ENCODE data around the gene HSCB. TPM values are rescaled to one million over a fixed set of nuclear protein-coding genes. Genes with fewer than 3 reads are reported as not detected.
"Not testable (repeated sequence)": the region's sequence is repeated elsewhere in the genome, so short reads cannot be mapped to it uniquely, and the experiment has no call there.

The HSCB gene
- total RNA-seq, 1 experiment from 2014 or later, result 33.7 TPM

DNA sequence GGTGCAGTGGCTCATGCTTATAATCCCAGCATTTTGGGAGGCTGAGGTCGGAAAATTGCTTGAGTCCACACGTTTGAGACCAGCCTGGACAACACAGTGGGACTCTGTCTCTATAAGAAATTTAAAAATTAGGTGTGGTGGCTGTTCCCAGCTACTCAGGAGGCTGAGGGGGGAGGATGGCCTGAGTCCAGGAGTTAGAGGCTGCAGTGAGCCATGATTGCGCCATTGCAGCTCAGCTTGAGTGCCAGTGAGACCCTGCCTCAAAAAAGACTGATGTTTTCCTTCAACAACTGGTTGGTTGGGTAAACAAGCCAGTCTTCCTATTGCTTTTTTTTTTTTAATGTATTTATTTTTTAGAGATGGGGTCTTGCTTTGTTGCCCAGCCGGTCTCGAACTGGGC, 49.3 kb downstream of the HSCB start:
- no peak for DNase-seq (ENCODE audit: low read depth)

DNA sequence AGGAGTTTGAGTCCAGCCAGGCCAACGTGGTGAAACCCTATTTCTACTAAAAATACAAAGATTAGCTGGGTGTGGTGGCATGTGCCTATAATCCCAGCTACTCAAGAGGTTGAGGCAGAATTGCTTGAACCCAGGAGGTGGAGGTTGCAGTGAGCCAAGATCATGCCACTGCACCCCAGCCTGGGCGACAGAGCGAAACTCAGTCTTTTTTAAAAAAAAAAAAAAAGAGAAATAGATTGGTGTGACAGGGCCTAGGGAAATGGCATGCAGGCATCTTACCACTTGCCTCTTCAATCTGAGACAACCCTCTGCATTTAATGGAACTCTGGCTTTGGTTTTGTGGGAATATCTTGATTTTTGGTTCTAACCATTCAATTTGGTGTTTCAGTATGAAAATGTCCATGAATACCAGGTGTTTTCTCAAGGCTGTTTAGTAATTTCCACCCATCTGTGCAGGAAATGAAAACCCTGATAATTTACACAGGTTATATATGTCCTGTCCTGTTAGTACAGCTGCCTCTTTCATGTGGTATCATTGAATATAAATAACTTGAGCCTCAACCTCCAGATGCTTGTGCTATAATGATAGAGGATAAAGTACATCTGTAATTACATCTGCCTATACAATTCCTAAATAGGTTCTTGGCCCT, 50.1 kb downstream of the HSCB start:
- DNase-seq (ENCODE audit: low read depth), result no peak

DNA sequence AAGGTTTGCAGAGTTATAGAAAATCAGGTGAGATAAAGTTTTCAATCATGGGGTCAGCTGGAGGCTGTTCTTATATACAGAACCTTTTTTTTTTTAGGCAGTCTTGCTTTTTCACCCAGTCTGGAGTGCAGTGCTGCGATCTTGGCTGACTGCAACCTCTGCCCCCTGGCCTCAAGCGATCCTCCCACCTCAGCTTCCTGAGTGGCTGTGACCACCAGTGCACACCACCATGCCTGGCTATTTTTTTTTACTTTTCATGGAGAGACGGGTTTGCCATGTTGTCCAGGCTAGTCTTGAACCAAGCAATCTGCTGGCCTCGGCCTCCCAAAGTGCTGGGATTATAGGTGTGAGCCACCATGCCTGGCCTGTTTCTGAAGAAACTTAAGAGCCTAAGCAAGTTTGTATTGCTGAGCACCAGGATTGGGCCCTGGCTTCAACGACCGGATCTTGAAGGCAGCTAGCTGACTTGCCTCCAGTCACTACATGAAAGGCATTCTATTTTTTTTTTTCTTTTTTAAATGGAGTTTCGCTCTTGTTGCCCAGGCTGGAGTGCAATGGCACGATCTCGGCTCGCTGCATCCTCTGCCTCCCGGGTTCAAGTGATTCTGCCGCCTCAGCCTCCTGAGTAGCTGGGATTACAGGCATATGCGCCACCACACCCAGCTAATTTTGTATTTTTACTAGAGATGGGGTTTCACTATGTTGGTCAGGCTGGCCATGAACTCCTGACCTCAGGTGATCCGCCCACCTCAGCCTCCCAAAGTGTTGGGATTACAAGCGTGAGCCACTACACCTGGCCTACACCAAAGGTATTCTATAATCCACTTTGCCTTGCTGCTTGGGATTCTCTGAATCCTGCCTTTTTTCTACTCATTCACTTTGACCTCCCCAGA, 50.9 kb downstream of the HSCB start:
- no peak for DNase-seq (ENCODE audit: low read depth)

DNA sequence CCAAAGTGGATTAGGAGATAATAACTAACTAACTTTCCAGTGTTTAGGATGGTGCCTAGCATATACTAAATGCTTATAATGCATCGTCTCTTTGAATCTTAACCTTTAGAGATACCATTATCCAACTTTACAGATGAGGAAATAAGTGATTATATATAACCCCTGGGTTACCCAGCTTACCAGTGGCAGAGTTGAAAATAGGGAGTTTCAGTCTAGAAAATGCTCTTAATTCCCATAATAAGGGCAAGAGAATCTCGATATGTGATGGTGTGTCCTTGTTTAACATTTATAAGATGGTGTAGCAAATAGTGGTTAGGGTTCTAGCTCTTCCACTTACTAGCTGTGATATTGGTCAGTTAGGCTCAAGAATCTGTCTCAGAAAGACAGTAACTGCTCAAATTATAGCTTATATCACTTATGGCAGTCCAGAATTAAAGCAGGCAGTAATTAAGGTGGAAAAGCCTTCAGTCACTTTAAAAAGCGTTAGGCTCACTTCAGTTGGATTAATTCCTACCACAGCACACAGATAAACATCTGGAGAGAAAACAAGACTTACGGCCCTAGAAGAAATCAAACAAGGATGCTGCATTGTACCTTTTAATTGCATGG, 52.2 kb downstream of the HSCB start:
- DNase-seq (ENCODE audit: low read depth), result no peak

DNA sequence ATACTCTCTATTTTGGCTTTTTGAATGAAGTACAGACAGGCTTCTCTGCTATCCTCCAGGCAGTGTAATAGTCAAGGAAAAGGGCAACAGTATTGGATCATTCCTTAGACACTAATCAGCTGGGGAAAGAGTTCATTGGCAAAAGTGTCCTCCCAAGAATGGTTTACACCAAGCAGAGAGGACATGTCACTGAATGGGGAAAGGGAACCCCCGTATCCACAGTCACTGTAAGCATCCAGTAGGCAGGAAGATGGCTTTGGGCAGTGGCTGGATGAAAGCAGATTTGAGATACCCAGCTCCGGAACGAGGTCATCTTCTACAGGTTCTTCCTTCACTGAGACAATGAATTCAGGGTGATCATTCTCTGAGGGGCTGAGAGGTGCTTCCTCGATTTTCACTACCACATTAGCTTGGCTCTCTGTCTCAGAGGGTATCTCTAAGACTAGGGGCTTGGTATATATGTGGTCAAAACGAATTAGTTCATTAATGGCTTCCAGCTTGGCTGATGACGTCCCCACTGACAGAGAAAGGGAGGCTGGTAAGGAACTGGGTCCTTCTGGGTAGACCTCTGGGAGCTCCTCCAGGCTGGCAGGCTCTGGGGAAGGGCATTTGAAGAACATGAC, 53.3 kb downstream of the HSCB start:
- no peak for DNase-seq (ENCODE audit: low read depth)

DNA sequence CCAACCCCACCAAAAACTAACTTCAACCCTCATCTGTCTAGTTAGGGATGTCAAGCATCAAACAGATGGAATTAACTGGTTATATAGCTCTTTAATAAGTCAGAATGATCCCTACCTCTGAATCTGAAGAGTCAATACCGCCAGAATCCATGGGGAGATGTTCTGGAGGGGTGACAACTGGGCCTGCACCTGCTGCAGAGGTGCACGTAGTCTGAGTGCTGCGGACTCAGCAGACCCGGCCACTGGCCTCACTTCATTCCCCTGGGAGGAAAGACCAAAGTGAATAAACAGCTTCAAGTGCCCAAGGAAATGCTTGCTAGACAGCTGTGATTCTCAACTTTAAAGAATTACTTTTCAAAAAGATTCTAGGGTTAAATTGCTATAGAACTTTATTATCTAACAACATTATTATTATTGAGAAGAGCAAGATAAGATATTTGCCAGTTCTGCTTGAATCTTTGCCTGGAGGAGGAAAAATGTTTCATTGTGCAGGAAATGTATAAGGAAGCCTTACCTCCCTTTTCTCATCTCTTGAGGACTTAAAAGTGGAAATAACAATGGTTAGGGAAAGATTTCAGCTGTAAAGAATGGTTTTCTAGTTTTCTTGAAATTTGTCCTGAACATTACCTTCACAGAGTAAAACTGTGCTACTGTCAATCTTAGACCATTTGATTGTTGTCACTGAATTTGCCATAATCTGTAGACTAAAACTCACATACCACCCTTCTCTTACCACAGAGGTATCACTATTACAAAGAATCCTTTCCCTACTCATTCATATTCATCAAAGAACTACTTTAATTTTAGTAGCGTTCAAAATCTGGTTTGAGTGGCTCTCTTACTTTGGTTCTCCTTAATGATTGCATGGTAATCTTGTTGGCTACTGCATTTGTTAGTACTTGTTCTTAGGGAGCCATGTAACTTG, 54.4 kb downstream of the HSCB start:
- DNase-seq (ENCODE audit: low read depth), result no peak

DNA sequence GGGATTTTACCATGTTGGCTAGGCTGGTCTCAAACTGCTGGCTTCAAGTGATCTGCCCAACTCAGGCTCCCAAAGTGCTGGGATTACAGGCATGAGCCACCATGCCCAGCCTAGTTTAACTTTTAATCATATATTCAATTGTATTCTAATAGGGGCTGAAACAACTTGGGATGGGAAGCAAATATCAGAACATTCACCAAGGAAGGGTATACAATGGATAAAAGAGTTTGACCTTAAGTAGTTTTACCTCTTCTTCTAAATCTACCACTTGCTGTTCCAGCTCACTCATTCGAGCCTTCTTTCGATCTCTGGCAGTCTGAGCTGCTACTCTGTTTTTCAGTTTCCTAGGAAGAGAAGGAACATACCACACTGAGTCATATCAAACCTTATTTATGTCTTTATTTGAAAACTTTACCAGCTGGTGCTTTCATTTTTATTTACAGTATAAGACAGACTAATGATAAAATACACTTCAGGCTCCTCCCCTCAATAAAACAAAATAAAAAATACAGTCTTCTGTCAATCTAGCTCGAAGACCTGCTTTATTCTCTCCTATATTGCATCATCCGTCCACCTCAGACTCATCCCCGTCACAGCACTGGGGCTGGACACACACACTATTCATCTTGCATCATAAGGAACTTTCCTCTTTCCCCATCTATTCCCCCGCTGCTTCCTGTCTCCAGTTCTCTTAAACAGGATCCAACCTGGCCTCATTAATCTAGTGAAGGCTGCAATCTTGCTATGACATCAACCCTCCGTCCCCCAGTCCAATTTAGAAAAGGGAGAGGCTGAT, 57.2 kb downstream of the HSCB start:
- DNase-seq (ENCODE audit: low read depth), result peak; percentile 78

DNA sequence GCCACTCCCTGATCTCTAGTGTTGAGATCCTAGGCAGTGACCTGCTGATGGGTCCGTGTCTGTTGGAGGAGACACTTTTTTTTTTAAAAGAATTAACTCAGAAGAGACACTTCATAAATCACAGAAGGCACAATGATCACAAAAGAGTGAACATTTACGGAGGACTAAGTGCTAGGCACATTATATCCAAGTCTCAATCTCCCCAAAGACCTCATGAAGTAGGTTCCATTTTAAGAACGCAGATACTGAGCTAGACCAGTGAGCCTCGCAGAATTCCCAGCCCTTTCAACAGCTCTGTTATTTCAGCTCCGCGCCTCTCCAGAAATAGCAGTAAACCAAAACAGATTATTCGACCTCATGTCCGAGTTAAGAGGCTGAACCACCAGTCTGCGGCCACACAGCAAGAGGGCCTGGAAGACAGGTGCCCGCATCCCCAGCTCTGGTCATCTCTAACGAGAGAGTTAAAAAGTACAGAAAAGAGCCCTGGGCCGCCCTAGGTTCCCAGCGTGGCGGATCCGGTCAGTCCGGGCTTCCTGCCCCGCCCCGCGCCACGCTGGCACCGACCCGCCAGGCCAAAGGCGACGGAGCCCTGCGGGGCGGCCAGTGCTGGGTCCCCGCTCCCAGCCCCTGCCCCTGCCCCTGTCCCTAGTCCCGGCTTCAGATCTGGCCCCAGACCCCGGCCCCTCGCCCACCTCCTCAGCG, 57.9 kb downstream of the HSCB start:
- DNase-seq (ENCODE audit: low read depth), result peak; percentile 30

DNA sequence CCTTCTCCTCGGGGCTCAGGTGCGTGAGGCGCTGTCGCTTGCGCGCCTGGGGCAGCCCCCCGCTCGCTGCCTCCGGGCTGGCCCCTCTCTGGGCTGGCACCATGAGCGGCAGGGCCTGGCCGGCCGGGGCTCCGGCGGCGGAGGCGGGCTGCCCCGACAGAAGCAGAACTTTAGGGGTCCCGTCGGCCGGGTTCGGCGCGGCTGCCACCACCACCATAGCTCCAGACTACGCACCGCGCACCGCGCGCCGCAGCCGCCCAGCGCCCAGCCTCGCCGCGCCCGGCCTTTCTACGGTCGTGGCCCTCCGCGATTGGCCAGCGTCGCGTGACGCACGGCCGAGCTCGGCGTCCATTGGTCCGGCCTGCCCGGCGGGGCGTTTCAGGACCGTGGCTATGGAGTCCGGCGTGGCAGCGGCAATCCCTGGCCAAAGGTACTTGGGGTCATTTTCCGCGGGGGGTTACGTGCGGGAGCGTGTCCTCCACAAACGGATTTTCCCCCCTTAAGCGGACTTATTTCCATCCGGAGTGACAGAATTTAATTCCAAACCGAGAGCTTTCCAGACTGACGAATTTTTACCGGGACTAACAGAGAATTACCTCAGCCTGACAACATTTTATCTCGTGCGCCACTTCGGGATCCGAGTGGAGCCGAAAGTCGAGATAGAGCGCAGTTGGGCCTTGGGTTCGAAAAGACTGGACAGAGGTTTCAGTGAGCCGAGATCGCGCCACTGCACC, 58.6 kb downstream of the HSCB start, which contains the start of gene XBP1:
Gene XBP1, minus strand, starts transcription at position 262 of the 734 bp plus-strand sequence.
- DNase-seq (ENCODE audit: low read depth), result peak; percentile 87

DNA sequence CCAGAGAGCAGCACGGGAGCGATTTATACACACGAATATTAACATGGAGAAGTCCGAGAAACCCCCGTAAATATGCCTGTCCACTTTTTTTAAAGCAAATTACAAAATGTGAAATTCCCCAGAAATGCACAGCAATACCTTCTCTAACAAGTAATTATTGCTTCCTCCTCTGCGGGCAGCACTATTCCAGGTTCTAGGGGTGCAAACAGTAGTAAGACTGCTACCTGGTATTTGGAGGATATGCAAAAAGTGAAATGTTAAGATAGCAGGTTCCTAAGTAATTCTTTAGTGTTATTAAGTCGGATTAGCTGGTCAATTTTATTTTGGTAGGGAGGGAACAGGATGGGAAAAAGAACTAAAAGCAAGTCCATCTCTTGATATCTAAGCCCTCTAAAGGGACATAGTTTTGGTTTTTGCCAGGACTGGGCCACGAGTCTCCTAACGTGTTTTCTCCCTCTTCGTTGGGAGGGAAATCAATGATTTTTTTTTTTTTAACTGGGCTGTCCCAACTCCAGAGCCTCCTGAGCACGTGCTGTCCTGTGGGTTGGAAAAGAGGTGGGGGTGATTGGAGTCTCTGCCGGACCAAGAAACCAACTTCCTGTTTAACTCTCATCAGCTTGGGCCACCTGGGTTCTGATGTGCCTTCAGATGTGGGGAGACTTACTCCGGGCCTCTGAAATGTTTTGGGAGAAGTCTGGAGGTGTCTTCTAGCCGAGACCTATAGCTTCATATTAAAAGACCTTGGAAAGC, 60.2 kb downstream of the HSCB start:
- no peak for DNase-seq (ENCODE audit: low read depth)

DNA sequence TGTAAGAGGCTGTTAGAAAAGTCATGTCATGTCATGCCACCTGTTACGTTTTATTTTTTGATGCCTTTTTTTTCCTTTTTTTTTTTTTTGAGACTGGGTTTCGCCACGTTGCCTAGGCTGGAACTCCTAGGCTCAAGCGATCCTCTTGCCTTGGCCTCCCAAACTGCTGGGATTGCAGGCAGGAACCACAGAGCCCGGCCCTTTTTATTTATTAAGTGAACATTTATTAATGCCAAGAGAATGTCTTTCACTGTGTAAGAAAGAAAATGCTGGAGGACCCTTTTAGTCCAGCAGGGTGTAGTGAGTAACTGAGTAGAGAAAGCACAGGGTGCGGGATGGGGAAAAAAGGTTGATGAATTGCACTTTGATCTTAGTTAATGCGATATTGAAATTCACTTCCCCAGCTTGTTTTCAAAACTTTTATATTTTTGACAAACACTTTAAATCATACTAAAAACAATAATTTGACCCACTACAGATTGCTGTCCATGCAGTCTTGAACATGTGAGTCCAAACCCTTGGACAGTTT, 60.8 kb downstream of the HSCB start:
- DNase-seq (ENCODE audit: low read depth), result no peak

DNA sequence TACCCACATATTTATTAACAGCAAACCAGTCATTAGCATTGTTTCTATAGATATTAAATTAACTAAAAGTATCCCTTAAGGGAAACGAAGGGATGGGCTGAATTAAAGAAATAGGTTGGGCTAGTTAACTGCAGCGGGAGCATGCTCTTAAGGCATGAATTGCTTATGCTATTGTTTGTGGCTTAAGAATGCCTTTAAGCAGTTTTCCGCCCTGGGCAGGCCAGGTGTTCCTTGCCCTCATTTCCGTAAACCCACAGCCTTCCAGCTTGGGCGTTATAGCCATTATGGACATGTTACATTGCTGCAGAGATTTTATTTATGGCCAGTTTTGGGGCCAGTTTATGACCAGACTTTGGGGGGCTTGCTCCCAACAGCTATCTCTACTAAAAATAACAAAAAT, 63.6 kb downstream of the HSCB start:
- DNase-seq (ENCODE audit: low read depth), result not testable (repeated sequence)

Other genes starting within 250 kb of the HSCB start
- 0.13 and 0.24 TPM in 2 replicates for gene TTC28, start 62.2 kb upstream of the HSCB start, total RNA-seq (2014; rRNA removed; shearing (Covaris generic))
- gene CHEK2, start 219 bp upstream of the HSCB start, total RNA-seq (2014; rRNA removed; shearing (Covaris generic)), result 19.9 and 20.0 TPM in 2 replicates
- 12.8 and 15.6 TPM in 2 replicates for gene CCDC117, start 30.7 kb downstream of the HSCB start, total RNA-seq (2014; rRNA removed; shearing (Covaris generic))
- gene XBP1, start 58.5 kb downstream of the HSCB start, total RNA-seq (2014; rRNA removed; shearing (Covaris generic)), result 60.9 and 71.8 TPM in 2 replicates
- gene ZNRF3, start 141.5 kb downstream of the HSCB start, total RNA-seq (2014; rRNA removed; shearing (Covaris generic)), result 7.1 and 9.1 TPM in 2 replicates